PC-9 (cell line): Measurements from ENCODE around the gene DSCAML1. TPM values are rescaled to one million over a fixed set of nuclear protein-coding genes. Genes with fewer than 3 reads are reported as not detected.

ENCODE experiments used
- BruUV-seq: library from RNA; stranded (reverse); fragments of 400-500 nt; replicated peaks from 2 replicates; lab custom pipeline; 2021; lab: Mats Ljungman, UMichigan
- CTCF ChIA-PET: fragments of 300-600 bp; sonication (Branson Sonifier 250); formaldehyde crosslinking; loops from one replicate; lab custom pipeline; 2022; ENCODE audit warnings: antibody characterized with exemption; lab: Charles Lee
- POLR2A ChIA-PET: fragments of 300-600 bp; sonication (Branson Sonifier 250); formaldehyde crosslinking; loops from one replicate; lab custom pipeline; 2022; ENCODE audit warnings: antibody characterized with exemption; ENCODE audit not compliant: unreplicated experiment; lab: Charles Lee
- DNase-seq, 2 experiments: peaks; one replicate each; pipeline versions ENCODE4 v3.0.0 to v3.0.0-alpha.2; 2015 to 2022; ENCODE audit warnings: mixed read lengths in 1 of 2
- H2AFZ ChIP-seq: fragments of 200-600 bp; sonication (generic); 2 replicates; pipeline ENCODE4 v1.8.1; 2017; ENCODE audit warnings: antibody characterized with exemption
- H3F3A ChIP-seq: fragments of 200-600 bp; sonication (generic); 2 replicates; pipeline ENCODE4 v1.8.1; 2017; ENCODE audit warnings: antibody characterized with exemption, mild to moderate bottlenecking, low read depth; ENCODE audit not compliant: insufficient read depth
- H3K27ac ChIP-seq: fragments of 200-600 bp; sonication (generic); 2 replicates; pipeline ENCODE4 v1.6.1; 2016; ENCODE audit warnings: mixed run types
- H3K27me3 ChIP-seq: fragments of 200-600 bp; sonication (generic); 2 replicates; pipeline ENCODE4 v1.6.1; 2016; ENCODE audit warnings: low read depth, mixed run types; ENCODE audit not compliant: insufficient read depth
- H3K36me3 ChIP-seq: fragments of 200-600 bp; sonication (generic); 2 replicates; pipeline ENCODE4 v1.6.1; 2016; ENCODE audit warnings: low read depth, mixed run types
- H3K4me1 ChIP-seq: fragments of 200-600 bp; sonication (generic); replicated peaks from 2 replicates; pipeline ENCODE4 v1.6.1; 2016; ENCODE audit warnings: mixed run types; ENCODE audit not compliant: insufficient read depth
- H3K4me2 ChIP-seq: fragments of 200-600 bp; sonication (generic); 2 replicates; pipeline ENCODE4 v1.6.1; 2017; ENCODE audit warnings: mixed run types
- H3K4me3 ChIP-seq: fragments of 200-600 bp; sonication (generic); 2 replicates; pipeline ENCODE4 v1.6.1; 2016; ENCODE audit warnings: mixed run types
- H3K79me2 ChIP-seq: fragments of 200-600 bp; sonication (generic); 2 replicates; pipeline ENCODE4 v1.6.1; 2017; ENCODE audit warnings: low read depth, mixed run types
- H3K9me2 ChIP-seq: fragments of 200-600 bp; sonication (generic); 2 replicates; pipeline ENCODE4 v1.8.1; 2017; ENCODE audit warnings: mild to moderate bottlenecking; ENCODE audit not compliant: insufficient read depth
- H3K9me3 ChIP-seq: fragments of 200-600 bp; sonication (generic); 2 replicates; pipeline ENCODE4 v1.8.1; 2016; ENCODE audit warnings: low read depth; ENCODE audit not compliant: insufficient read depth
- H4K20me1 ChIP-seq: fragments of 200-600 bp; sonication (generic); 2 replicates; pipeline ENCODE4 v1.8.1; 2017; ENCODE audit not compliant: insufficient read depth
- EZH2 ChIP-seq: fragments of 200-600 bp; sonication (generic); IDR thresholded peaks from 2 replicates; pipeline ENCODE4 v1.8.0; 2017; ENCODE audit warnings: antibody characterized with exemption, low read depth
- intact Hi-C: fragments of 100-400 bp; cut with micrococcal nuclease; formaldehyde crosslinking; loops from one replicate; pipeline ENCODE4 v1.10.0; 2022; ENCODE audit not compliant: unreplicated experiment
- total RNA-seq: library from RNA; stranded (reverse); gene quantifications from 2 replicates; pipeline ENCODE4 v1.2.3, GENCODE V29; 2021
- TF ChIP-seq, protein P1 (sequence below): fragments of 200-600 bp; sonication (generic); conservative IDR thresholded peaks from 2 replicates; pipeline ENCODE4 v1.6.1; 2017; ENCODE audit warnings: mixed run types, antibody characterized with exemption, mild to moderate bottlenecking, moderate library complexity

The DSCAML1 gene
- total RNA-seq, 1 experiment from 2014 or later, result not detected

DNA sequence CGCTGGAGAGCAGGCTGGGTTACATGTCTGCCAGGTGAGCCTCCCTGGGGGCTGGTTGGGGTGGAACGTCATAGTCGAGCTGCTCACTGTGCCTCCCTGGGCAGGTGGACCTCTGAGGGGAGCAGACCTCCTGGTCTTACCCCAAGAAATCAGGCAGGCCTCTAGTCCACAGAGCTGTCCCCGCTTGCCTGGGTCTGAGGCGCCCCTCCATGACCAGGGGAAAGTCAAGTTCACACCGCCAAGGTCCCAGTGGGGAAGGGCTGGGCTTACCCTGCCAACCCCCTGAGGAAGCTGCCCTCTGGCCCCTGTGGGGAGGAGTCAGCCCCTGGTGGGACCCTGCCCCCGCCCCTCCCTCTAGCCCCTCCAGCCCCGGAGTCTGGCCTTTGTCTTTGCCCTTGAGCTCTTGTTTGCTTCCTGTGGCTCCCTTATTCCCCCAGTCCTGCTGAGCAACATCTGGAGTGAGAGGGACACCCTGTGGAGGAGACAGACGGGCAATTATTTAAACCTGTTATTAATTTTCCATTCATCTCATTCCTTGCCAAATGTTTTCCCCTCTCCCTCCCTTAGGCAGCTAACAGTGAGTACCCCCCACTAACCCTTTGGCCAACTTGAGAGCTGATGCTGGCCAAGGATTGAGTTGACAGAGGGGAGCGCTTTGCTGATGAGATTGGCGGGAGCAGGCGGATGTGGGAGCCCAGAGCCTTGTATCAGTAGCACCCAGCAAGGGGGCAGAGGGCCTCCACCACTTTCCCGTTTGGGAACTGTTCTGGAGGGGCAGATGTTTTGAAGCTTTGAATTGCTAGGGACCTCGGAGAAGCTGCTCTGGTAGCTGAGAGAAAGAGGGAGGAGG lies 385.9 kb downstream of the DSCAML1 start:
- H3K4me3 ChIP-seq, result no peak overlapping the region
- CTCF ChIA-PET, result no interaction called here
- H3K27ac ChIP-seq, result no peak overlapping the region
- no peaks in the 10 kb centered on the region for H3F3A ChIP-seq
- peaks cover 8% of the 10 kb centered on the region; the same call in 1 of the 2 replicates for H3K9me3 ChIP-seq
- intact Hi-C loops, result no loop called here
- no TSS peak for BruUV-seq
- POLR2A ChIA-PET, result no interaction called here
- TF ChIP-seq, protein P1, sequence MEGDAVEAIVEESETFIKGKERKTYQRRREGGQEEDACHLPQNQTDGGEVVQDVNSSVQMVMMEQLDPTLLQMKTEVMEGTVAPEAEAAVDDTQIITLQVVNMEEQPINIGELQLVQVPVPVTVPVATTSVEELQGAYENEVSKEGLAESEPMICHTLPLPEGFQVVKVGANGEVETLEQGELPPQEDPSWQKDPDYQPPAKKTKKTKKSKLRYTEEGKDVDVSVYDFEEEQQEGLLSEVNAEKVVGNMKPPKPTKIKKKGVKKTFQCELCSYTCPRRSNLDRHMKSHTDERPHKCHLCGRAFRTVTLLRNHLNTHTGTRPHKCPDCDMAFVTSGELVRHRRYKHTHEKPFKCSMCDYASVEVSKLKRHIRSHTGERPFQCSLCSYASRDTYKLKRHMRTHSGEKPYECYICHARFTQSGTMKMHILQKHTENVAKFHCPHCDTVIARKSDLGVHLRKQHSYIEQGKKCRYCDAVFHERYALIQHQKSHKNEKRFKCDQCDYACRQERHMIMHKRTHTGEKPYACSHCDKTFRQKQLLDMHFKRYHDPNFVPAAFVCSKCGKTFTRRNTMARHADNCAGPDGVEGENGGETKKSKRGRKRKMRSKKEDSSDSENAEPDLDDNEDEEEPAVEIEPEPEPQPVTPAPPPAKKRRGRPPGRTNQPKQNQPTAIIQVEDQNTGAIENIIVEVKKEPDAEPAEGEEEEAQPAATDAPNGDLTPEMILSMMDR, result no peak
- no peak for TF ChIP-seq EZH2
- no peaks in the 10 kb centered on the region for H3K4me1 ChIP-seq
- H3K79me2 ChIP-seq, result no peaks in the 10 kb centered on the region
- H3K36me3 ChIP-seq, result peaks cover 6% of the 10 kb centered on the region
- H3K4me2 ChIP-seq, result no peak overlapping the region
- no peaks in the 10 kb centered on the region for H4K20me1 ChIP-seq
- H3K9me2 ChIP-seq, result no peaks in the 10 kb centered on the region
- H3K27me3 ChIP-seq, result no peaks in the 10 kb centered on the region
- no peak overlapping the region for H2AFZ ChIP-seq
- DNase-seq, result no peak

DNA sequence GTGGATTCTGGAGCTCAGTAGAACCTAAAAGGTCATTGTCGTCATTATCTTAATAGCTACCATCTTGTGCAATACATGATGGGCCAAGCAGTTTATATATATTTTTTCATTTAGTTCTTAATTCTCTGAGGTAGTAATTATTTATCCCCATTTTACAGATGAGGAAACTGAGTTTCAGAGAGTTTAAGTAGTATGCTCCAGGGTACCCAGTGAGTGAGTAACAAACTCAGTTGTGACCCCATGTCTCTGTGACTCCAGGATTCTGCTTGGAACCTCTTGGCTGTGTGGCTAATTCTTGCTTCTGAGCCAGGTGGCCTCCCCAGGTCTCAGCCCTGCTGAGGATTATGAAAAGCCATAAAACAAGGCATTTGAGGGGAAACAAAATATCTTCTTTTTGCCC lies 386.8 kb downstream of the DSCAML1 start:
- BruUV-seq, result no TSS peak
- intact Hi-C loops, result no loop called here
- CTCF ChIA-PET, result no interaction called here

DNA sequence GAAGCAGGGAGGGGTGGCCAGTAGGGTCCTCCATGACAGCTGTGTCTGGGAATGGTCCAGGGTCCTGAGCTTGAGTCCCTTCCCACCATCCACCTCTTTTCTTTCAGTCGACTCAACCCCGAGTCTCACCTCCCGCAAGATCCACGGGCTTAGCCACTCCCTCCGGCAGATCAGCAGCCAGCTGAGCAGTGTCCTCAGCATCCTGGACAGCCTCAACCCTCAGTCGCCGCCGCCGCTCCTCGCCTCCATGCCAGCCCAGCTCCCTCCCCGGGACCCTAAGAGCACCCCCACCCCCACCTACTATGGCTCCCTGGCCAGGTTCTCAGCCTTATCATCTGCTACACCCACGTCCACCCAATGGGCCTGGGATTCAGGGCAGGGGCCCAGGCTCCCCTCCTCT lies 387.5 kb downstream of the DSCAML1 start:
- H4K20me1 ChIP-seq, result no peaks in the 10 kb centered on the region
- no peaks in the 10 kb centered on the region for H3K27me3 ChIP-seq
- H3K4me3 ChIP-seq, result no peak overlapping the region
- H2AFZ ChIP-seq, result no peak overlapping the region
- no peaks in the 10 kb centered on the region for H3F3A ChIP-seq
- BruUV-seq, result no TSS peak
- H3K4me1 ChIP-seq, result no peaks in the 10 kb centered on the region
- H3K79me2 ChIP-seq, result no peaks in the 10 kb centered on the region
- peaks cover 15% of the 10 kb centered on the region for H3K9me3 ChIP-seq
- no peak for DNase-seq
- CTCF ChIA-PET, result no interaction called here
- no peak overlapping the region for H3K27ac ChIP-seq
- H3K9me2 ChIP-seq, result no peaks in the 10 kb centered on the region
- intact Hi-C loops, result no loop called here
- TF ChIP-seq EZH2, result no peak
- TF ChIP-seq, protein P1, result no peak
- H3K36me3 ChIP-seq, result peaks cover 13% of the 10 kb centered on the region
- POLR2A ChIA-PET, result no interaction called here
- no peak overlapping the region for H3K4me2 ChIP-seq

More for the DNA sequence above, 386.8 kb downstream of the DSCAML1 start:
- Histone ChIP-seq H3K4me1 (no peaks in the 10 kb centered on the region), H4K20me1 (no peaks in the 10 kb centered on the region), H3K79me2 (no peaks in the 10 kb centered on the region), H3K27ac (no peak overlapping the region), H2AFZ (no peak overlapping the region), H3K9me3 (peaks cover 13% of the 10 kb centered on the region), H3K4me2 (no peak overlapping the region), H3K27me3 (no peaks in the 10 kb centered on the region), H3K36me3 (peaks cover 7% of the 10 kb centered on the region), H3F3A (no peaks in the 10 kb centered on the region), H3K4me3 (no peak overlapping the region), H3K9me2 (no peaks in the 10 kb centered on the region)
- no peak for DNase-seq
- no peak for TF ChIP-seq EZH2
- TF ChIP-seq, protein P1, result no peak
- POLR2A ChIA-PET, result no interaction called here
